ENCODE results near the gene FAM107B.

GRCh38 chr10:14781763-14782162 lies 7.1 kb upstream of the FAM107B start:
- TF ChIP-seq CTCF (IDR thresholded peaks at IDR 0.05; ENCODE audit: poor library complexity) (no peak), EZH2 (IDR thresholded peaks at IDR 0.05; ENCODE audit: borderline replicate concordance) (no peak), EZH2phosphoT487 (IDR thresholded peaks at IDR 0.05; ENCODE audit: low read depth, severe bottlenecking, unreplicated experiment) (no peak)

Data from hepatocyte (in vitro differentiated cells).